HG02610 (cell line): Measurements from ENCODE around the gene SORBS1.

ENCODE experiments used
- ATAC-seq: cut with Tn5 transposase; IDR thresholded peaks from one replicate; pipeline ENCODE4 v1.9.1; 2021; ENCODE audit warnings: mild to moderate bottlenecking, moderate library complexity; ENCODE audit not compliant: unreplicated experiment

The SORBS1 gene

DNA sequence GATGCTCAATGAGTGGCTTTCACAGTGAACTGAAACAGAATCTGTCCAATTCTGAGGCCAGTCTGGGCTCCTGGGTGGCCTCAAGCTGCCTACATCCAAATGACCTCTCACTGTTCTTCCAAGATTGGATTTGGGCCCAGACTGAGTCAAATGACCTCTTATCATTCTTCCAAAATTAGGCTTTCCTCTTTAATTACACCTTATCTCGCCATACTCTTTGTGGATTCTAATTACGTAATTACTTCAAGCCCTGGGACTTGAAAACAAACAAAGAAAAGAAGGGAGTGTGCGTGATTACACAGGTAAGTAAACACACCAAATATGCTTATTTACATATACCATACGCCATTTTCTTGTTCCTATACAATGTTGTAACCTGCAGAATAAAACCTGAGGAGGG lies 18.8 kb downstream of the SORBS1 start:
- ATAC-seq: no peak

DNA sequence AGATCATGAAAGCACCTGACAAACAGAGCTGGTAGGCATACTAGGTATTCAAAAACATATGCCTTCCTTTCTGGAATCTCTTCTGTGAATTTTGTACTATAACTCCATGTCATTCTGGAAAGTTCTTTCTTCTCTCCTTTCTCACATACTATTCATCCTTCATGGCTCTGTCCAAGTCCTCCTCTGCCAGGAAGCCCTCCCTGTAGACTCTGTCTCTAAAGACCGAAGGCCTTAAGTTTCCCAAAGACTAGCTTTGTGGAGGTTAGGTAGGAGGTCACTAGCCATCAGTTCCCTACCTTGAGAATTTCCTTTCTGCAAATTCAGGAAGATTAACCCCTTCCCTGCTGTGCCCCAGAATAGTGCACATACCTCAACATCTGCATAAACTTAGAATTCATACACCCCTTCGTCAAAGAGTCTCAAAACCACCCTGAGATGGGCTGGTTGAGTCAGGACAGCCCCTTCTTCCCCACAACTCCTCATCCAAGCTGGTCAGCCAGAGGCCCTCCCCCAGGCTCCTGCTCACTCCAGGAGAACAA lies 20.6 kb downstream of the SORBS1 start:
- ATAC-seq: no peak

GRCh38 chr10:95539560-95540284 lies 21.4 kb downstream of the SORBS1 start:
- ATAC-seq: no peak

DNA sequence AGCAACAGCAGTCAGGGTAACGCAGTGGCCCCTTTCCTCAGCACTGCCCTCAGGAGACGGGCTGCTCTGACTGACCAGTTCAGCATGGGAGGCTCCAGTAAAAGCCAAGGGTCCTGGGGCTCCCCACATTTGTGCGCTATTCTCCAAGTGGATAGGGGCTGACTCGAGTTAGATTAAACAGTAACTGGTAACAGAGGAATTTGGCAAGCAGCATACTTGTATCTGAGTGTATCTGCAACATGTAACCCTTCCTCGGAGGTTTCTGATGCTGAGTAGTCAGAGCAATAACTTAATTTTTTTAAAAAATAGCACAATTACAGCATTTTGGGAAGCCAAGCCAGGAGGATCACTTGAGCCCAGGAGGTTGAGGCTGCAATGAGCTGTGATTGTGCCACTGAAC lies 22.8 kb downstream of the SORBS1 start:
- ATAC-seq: no peak

DNA sequence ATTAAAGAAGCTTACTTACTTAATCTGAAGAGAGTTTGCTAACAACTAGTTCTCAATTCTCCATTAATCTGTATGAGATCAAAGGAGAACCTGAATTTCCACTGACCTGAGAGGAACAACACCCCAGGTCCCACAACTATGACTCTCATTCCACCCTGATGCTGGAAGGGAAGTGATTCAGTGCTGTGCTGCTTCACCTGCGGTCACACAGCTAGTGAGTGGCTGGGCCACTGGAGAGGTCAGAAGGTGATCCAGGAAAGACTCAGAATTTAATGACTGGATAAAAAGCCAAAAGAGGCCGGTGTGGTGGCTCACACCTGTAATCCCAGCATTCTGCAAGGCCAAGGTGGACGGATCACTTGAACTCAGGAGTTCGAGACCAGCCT lies 23.6 kb downstream of the SORBS1 start:
- no peak for ATAC-seq

- ATAC-seq: no peak
Measured at GRCh38 chr10:95536894-95537541, 24.2 kb downstream of the SORBS1 start.

GRCh38 chr10:95536017-95536416 lies 25.2 kb downstream of the SORBS1 start:
- ATAC-seq: no peak

DNA sequence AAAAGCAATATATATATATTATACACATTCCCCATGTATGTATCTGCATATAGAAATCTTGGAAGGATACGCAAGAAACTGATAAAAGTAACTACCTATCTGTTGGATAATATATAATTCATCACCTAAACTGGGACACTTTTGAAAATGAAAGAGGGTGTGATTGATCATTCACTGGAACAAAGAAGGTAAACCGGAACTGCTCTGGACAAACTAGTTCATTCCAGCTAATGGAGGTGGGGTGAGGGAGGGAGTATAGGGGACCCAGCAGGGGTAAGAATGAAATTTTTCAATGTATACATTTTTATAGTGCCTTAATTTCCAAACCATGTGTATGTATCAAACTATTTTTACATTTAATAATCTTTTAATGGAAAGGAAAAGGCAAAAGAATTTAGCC lies 25.6 kb downstream of the SORBS1 start:
- no peak for ATAC-seq

- ATAC-seq: no peak
Measured at GRCh38 chr10:95533590-95533989, 27.6 kb downstream of the SORBS1 start.

- no peak for ATAC-seq
Measured at GRCh38 chr10:95532536-95532935, 28.6 kb downstream of the SORBS1 start.

GRCh38 chr10:95531994-95532399 lies 29.2 kb downstream of the SORBS1 start:
- ATAC-seq: no peak

GRCh38 chr10:95531058-95531809 lies 29.9 kb downstream of the SORBS1 start:
- no peak for ATAC-seq

DNA sequence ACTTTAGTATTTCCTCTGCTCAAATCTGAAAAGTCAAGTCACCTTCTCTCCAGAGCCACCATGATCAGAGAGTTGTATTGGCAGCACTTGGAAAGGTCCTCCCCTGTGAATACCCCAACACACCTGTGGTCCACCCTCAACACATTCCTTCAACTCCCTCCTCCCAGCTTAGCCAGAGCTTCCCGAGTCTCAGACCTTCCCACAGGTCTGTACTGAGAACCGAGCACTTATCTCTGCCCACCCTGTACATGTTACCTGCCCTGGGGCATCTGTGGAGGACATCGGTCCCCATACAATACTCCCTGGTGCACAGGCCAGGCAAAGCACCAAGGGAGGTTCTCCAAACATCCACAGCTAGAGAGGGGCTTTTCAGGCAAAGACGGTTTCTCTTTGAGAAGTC lies 30.6 kb downstream of the SORBS1 start:
- no peak for ATAC-seq

DNA sequence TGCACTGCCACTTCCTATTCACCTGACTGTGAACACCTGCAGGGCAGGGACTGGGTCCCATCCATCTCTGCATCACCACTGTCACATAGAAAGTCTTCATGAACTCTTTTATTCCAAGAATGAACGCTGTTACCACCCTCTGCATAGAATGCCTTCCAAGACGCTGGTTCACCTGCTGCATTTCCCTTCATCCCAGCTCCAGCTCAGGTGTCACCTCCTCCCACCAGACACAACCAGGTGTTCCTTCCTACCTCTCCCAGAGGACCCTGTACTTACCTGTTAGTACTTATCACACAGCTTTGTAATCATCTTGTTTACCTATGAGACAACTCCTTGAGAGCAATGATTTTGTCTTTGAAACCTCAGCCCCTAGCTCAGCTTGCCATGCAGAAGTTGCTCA lies 31.1 kb downstream of the SORBS1 start:
- ATAC-seq: no peak

DNA sequence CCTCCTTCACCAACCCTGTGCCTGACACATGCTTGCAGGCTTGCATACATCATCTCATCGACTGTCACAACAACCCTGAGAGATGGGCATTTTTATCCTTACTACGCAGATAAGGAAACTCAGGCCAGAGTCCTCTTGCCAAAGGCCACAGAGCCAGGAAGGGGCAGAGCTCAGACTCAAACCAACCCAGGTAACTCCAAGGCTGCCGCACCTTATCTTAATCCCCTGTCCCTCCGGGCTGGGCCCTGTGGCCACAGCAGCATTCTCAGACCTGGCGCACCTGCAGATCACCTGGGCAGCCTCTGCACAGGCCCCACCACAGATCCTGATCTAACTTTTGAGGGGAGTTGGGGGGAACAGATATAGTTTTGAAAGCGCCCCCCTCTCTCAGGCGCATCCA lies 35.1 kb downstream of the SORBS1 start:
- ATAC-seq: no peak

DNA sequence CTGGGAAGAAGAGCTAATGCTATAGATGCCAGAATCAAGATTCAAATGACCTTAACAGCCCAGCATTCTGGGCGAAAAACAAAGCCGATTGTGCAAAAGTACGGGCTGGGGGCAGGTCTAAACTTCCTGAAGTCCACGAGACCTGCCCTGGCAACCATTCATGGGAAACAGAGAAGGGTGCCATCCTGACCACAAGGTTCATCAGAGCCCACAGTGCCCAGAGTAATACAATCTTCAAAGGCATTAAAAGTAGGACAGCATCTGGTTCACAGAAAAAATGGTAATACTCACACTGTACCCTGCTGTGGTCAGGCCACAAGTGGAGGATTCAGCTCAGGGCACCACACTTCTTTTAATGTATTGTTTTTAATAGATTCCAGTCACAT lies 36.1 kb downstream of the SORBS1 start:
- no peak for ATAC-seq

DNA sequence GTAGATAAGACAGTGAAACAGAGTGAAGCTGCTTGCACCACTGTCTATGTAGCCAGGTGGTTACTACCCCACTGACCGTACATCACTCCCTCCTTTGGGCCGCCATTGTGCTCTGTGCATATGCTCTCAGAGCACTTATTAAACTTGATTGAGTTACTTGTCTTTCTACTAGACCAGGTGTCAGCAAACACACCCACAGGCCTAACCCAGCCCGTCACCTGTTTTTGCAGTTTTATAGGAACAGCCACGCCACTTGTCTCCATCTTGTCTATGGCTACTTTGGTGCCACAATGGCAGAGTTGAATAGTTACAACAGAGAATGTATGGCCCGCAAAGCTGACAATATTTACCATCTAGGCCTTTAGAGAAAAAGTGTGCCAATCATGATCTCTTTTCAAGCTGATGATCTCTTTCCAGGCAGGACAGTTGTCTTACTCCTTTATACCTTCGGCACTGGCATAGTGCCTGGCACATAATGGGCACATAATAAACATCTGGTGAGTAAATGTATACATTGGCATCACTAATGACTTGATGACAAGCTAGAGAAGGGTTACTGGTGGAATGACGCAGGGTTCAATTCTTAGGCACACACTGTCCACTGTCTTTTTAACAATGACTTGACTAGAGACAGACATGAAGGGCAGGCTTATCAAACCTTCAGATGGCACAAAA lies 36.7 kb downstream of the SORBS1 start:
- ATAC-seq: no peak

DNA sequence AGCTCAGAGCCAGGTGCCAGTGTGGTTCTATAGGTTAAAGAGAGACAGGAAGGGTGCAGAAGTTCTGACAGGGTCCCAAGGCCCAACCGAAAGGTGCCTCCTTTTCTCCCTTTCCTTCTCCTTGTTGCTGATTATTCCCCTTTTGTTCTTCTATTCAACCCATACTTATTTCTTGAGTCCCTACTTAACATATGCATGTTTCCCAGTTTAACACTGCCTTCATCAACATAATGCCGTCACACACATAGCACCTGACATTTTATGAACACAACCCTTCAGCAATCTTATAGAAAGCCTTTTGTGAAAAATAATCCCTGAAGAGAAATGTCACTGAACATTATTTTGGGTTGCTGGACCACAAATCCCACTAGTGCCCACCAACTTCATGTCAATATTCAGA lies 39.1 kb downstream of the SORBS1 start:
- ATAC-seq: no peak

- no peak for ATAC-seq
Measured at GRCh38 chr10:95520617-95521016, 40.6 kb downstream of the SORBS1 start.

DNA sequence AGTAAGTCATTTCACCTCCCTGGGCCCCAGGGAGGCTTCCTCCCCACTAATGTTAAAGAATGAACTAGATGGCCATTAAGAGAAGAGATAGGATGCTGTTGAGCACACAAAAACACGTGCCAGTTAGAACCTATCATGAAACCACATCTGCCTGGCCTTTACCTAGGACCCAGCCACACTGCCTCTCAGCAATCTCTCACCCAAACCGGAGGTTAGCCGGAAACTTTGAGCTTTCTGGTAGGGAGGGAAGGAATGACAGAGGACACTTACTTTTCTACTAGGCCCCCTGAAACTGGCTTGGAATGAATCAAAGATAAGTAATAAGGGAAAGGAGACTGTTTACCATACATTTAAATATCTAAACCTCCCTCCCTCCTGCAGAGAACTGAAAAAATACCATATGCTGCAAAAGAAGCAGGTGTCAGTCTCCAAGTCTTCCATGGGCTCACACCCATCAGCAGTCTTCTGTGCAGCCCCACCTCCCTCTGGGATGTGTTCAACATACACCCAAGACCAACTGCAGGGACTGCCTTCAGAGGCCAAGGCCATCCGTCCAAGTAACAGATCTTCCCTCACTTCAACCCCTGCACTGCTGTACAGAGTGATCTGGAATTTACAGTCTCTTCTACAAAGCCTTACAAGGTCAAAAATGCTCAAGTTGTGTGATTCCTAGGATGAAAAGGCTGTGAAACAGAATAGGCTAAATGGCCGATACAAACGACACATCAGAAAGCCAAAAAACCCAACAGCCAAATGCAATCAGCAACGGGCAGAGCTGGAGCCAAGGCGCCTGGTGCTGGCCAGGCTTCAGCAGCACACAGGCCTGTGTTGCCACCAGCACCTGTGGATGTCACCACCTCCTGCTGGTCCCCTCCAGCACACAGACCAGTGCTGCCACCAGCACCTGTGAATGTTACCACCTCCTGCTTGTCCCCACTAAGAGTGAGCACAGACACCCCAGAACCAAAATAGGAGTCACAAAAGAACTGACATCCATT lies 42.4 kb downstream of the SORBS1 start:
- no peak for ATAC-seq
